Choroid plexus epithelial cell (primary cell): ENCODE data around the gene ACACB.

ENCODE experiments used
- DNase-seq: peaks from one replicate; pipeline ENCODE4 v3.0.0-alpha.2; 2010; ENCODE audit warnings: low read depth
- H3K4me3 ChIP-seq: 2 replicates; pipeline ENCODE4 v1.5.1; 2011; ENCODE audit warnings: low read depth, mild to moderate bottlenecking, control low read depth, low read length, moderate library complexity
- TF ChIP-seq, protein P1 (sequence below): conservative IDR thresholded peaks from 2 replicates; pipeline ENCODE4 v1.5.1; 2011; ENCODE audit warnings: low read depth, mild to moderate bottlenecking, control low read depth, inconsistent platforms, low read length, moderate library complexity

The ACACB gene

DNA sequence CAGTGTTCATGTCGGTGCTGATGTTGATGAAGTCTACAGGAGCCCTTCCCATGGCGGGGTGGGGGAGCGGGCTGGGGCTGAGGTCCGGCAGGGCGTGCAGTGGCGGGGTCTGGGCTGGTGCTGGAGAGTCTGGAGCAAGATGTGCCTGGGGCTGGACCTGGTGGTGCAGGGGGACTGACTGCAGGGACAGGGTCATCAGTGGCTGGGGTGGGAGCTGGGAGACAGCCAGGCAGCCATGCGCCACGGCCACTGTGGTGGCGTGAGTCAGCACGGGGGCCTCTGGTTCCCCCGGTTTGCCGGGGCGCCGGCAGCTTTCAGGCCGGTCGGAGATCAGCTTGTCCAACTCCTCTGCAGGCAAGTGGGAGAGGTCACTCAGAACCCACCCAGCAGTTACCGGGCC, 165.1 kb downstream of the ACACB start:
- no peak for DNase-seq
- TF ChIP-seq, protein P1, sequence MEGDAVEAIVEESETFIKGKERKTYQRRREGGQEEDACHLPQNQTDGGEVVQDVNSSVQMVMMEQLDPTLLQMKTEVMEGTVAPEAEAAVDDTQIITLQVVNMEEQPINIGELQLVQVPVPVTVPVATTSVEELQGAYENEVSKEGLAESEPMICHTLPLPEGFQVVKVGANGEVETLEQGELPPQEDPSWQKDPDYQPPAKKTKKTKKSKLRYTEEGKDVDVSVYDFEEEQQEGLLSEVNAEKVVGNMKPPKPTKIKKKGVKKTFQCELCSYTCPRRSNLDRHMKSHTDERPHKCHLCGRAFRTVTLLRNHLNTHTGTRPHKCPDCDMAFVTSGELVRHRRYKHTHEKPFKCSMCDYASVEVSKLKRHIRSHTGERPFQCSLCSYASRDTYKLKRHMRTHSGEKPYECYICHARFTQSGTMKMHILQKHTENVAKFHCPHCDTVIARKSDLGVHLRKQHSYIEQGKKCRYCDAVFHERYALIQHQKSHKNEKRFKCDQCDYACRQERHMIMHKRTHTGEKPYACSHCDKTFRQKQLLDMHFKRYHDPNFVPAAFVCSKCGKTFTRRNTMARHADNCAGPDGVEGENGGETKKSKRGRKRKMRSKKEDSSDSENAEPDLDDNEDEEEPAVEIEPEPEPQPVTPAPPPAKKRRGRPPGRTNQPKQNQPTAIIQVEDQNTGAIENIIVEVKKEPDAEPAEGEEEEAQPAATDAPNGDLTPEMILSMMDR = no peak

DNA sequence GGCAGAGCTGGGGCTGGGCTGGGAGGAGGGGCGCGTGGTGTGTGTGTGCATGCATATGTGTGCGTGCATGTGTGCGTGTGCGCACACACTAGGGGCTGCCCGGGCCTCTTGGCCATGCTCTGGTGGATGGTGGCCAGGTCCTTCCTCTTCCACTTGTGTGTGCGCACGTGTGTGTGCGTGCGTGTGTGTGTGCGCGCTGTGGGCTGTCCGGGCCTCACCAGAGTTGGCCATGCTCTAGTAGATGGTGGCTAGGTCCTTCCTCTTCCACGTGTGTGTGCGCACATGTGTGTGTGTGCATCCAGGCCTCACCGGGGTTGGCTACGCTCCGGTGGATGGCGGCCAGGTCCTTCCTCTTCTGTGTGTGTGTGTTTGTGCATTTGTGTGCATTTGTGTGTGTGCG, 168.0 kb downstream of the ACACB start:
- TF ChIP-seq, protein P1 = no peak
- H3K4me3 ChIP-seq = no peak overlapping the region
- no peak for DNase-seq

More for the DNA sequence above, 165.1 kb downstream of the ACACB start:
- no peak overlapping the region for H3K4me3 ChIP-seq

DNA sequence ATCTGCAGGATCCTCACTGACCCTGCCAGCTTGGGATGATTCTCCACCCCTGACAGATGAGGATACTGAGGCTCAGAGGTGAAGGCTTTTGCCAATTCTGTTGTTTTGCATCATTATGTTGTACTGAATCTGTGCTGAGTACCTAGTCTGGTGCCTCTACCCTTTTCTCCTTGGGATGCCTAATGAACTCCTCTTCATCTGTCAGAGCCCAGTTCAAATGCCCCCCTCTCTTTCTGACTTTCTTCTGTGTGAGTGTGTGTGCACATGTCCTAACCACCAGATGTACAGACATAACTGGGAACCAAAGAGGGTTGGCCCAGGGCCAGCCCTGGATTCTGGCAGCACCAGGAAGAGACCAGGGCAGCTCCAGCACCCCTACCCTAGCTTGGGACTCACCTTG, 169.9 kb downstream of the ACACB start:
- TF ChIP-seq, protein P1 = no peak
- DNase-seq = no peak
- no peak overlapping the region for H3K4me3 ChIP-seq

DNA sequence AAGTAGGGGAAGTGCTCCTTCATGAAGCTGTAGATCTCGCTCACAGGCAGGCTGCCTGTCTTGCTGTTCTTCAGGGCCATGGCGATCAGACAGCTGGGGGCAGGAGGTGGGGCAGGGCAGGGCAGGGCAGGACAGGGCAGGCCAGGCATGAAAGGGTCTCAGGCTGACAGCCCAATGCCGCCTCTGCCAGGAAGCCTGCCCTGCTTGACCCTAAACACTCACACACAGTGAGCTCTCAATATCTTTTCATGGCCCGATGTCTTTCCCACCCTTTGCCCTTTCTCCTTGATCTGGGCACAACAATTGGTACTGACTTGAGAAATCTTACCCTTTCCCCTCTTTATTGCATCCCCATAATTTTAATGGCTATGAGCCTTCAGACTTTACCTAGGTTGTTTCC, 170.3 kb downstream of the ACACB start:
- TF ChIP-seq, protein P1 = no peak
- no peak for DNase-seq
- no peak overlapping the region for H3K4me3 ChIP-seq

DNA sequence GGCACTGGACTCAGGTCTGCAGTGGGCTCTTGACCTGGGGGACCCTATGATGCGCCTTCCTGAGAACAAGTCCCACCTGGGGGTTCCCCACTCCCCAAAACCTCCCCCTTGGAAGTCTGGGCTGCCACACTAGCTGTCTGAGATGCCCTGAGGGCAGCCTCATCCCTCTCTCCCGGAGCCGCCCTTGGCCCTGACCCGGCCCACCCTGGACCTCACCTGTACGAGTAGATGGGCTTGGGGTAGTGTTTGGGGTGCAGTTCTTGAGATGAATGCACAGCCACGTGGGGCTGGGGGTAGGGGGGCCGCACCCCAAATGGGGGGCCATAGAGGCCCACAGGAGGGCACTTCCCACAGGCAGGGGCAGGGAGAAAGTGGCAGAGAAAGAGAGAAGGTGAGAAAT, 170.8 kb downstream of the ACACB start:
- DNase-seq = no peak
- no peak overlapping the region for H3K4me3 ChIP-seq
- TF ChIP-seq, protein P1 = no peak

DNA sequence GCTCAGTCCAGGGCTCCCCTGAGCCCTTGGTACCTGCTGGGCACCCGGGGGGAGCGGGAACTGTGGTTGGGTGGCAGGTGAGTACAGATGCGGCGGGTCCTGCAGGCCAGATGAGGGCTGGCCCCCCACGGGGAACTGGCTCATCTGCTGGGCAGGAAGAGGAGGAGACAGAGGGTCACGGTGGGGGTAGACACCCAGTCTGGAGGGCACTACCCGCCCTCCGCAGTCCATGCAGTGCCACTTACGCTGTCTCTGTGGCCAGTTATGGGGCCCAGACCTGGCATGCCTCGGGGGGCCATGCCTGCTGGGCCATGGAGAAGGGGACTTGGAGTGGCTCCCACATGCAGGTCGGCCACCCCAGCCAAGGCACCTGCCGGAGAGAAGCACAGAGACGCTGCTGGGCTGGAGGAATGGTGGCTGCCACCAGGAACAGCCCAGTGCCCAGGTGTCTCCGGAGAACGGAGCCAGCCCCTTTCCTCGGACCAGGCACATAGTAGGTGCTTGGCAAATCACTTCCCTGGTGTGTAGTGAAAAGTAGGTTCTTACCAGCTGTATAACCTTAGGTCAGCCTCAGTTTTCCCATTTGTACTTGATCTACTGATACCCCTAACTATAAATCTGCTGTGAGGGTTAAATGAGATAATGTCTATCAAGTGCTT, 171.6 kb downstream of the ACACB start:
- TF ChIP-seq, protein P1 = no peak
- DNase-seq = no peak
- H3K4me3 ChIP-seq = no peak overlapping the region

DNA sequence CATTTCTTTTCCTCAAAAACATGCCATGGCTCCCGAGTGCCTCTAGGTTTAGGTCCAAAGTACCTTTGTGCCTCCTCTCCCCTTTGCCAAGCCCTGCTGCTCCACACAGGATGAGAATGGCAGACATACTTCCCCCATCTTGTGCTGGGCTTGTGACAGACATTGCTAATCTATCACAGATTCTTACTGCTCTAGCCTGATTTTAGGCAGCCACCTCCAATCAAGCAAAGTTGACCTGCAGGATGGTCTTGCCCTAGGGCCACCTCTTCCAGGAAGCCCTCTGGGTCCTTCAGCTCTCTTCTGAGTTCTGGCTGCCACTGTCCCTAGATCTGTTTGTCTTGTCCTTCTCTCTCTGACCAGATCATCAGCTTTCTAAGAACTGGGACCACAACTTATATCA, 172.2 kb downstream of the ACACB start:
- peak; percentile 12 for DNase-seq
- TF ChIP-seq, protein P1 = no peak
- H3K4me3 ChIP-seq = no peak overlapping the region
